Stimulated activated CD8-positive, alpha-beta memory T cell treated with anti-CD3 and anti-CD28 coated beads, Interleukin-15, amount 100 ng/mL, for 1 hour (primary cell): ENCODE measurements around the gene RECQL.
"Not testable (repeated sequence)": the region's sequence is repeated elsewhere in the genome, so short reads cannot be mapped to it uniquely, and the experiment has no call there.

Experiments
- DNase-seq: peaks from one replicate; pipeline ENCODE4 v3.0.0-alpha.2; 2020; ENCODE audit warnings: low read depth

The RECQL gene

DNA sequence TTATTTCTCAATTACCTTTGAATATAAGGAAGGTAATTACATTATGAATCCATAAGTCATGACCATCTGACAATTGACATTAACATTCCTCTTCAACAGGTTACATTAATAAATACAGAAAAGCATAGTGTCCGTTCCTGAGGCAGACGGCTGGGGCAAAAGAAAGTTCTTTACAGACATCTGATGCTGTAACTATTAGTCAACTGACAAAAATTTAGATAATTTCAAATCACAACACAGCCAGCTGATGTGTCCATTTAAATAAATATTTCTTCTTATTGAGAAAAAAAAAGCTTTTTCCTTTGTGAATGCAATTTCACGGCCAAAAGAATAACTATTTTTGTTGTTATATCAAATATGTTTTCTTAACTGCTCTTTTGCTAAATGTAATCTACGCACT lies 73.2 kb downstream of the RECQL start:
- no peak for DNase-seq

DNA sequence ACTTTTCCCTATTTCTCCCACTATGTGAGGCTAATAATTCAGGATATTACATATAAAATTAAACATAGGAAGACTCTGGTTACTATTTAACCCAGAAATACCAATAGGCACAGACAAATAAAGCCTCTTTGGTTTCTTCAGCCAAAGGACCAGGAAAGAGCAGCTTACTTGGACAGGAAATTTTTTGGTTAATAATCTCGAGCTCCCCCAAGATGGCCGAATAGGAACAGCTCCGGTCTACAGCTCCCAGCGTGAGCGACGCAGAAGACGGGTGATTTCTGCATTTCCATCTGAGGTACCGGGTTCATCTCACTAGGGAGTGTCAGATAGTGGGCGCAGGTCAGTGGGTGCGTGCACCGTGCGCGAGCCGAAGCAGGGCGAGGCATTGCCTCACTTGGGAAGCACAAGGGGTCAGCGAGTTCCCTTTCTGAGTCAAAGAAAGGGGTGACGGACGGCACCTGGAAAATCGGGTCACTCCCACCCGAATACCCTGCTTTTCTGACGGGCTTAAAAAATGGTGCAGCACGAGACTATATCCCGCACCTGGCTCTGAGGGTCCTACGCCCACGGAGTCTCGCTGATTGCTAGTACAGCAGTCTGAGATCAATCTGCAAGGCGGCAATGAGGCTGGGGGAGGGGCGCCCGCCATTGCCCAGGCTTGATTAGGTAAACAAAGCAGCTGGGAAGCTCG lies 82.3 kb downstream of the RECQL start:
- DNase-seq = not testable (repeated sequence)
